Ishikawa (cell line): ENCODE results near the gene EDC4.

ENCODE experiments used
- CEBPB ChIP-seq: IDR thresholded peaks from 2 replicates; pipeline ENCODE4 v1.6.1; 2012
- CREB1 ChIP-seq: IDR thresholded peaks from 2 replicates; pipeline ENCODE4 v1.6.1; 2012; ENCODE audit warnings: low read depth
- EGR1 ChIP-seq: IDR thresholded peaks from 2 replicates; pipeline ENCODE4 v1.6.1; 2012
- EP300 ChIP-seq: IDR thresholded peaks from 2 replicates; pipeline ENCODE4 v1.6.1; 2012; ENCODE audit warnings: borderline replicate concordance
- NFIC ChIP-seq: IDR thresholded peaks from 2 replicates; pipeline ENCODE4 v1.6.1; 2012
- RAD21 ChIP-seq: IDR thresholded peaks from 2 replicates; pipeline ENCODE4 v1.6.1; 2012; ENCODE audit warnings: low read depth
- TAF1 ChIP-seq: IDR thresholded peaks from 2 replicates; pipeline ENCODE4 v1.6.1; 2012; ENCODE audit warnings: low read depth, mild to moderate bottlenecking
- TCF12 ChIP-seq: IDR thresholded peaks from 2 replicates; pipeline ENCODE4 v1.6.1; 2012; ENCODE audit warnings: low read depth
- TEAD4 ChIP-seq: IDR thresholded peaks from 2 replicates; pipeline ENCODE4 v1.6.1; 2012
- YY1 ChIP-seq: IDR thresholded peaks from 2 replicates; pipeline ENCODE4 v1.6.1; 2012; ENCODE audit warnings: low read depth
- TF ChIP-seq, protein P1 (sequence below): IDR thresholded peaks from 2 replicates; pipeline ENCODE4 v1.6.1; 2012
- TF ChIP-seq, protein P2 (sequence below): IDR thresholded peaks from 2 replicates; pipeline ENCODE4 v1.6.1; 2012; ENCODE audit warnings: low read depth, mild to moderate bottlenecking

DNA sequence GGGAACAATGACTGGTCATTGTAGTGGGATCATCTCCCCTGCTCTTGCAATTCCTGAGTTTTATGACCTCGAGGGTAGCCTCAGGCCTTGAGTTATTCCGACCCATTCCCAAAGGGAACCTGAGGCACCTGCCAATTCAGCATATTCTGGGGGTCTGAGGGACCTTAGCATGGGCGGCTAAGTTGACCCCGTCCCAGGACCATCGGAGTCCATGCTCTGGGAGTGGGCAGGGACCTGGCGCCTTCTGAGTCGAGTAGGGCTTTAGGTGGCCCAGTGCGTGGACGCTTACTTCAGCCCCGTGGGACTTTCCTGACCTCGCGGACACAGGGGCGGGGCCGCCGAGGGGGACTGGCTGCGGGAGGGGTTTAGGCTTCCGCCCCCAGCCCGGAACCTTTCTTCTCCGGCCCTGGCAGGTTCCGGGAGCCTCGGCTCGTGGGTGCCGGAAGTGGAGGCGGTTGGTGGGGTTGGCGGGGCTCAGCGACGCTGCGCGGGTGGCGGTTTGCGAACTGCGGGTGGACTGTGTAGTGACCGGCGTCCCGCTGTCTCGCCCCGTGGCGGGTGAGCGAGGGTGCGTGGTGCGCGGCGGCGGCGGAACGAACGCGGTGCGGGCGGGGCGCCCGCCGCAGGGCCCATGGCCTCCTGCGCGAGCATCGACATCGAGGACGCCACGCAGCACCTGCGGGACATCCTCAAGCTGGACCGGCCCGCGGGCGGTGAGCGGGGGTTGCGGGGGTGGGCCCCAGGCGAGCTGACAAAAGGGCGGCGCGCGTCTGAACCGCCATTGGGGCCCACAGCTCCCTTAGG, at the start of gene EDC4:
- TF ChIP-seq CREB1 = no peak
- 0 out of 2 replicates have a peak, but pooled peaks have one; percentile 46 for TF ChIP-seq EP300
- TF ChIP-seq YY1 = peak; percentile 61; the same call in 1 of the 2 replicates
- TF ChIP-seq, protein P1, sequence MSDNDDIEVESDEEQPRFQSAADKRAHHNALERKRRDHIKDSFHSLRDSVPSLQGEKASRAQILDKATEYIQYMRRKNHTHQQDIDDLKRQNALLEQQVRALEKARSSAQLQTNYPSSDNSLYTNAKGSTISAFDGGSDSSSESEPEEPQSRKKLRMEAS = peak; percentile 78
- peak; percentile 91 for TF ChIP-seq TAF1
- TF ChIP-seq, protein P2, sequence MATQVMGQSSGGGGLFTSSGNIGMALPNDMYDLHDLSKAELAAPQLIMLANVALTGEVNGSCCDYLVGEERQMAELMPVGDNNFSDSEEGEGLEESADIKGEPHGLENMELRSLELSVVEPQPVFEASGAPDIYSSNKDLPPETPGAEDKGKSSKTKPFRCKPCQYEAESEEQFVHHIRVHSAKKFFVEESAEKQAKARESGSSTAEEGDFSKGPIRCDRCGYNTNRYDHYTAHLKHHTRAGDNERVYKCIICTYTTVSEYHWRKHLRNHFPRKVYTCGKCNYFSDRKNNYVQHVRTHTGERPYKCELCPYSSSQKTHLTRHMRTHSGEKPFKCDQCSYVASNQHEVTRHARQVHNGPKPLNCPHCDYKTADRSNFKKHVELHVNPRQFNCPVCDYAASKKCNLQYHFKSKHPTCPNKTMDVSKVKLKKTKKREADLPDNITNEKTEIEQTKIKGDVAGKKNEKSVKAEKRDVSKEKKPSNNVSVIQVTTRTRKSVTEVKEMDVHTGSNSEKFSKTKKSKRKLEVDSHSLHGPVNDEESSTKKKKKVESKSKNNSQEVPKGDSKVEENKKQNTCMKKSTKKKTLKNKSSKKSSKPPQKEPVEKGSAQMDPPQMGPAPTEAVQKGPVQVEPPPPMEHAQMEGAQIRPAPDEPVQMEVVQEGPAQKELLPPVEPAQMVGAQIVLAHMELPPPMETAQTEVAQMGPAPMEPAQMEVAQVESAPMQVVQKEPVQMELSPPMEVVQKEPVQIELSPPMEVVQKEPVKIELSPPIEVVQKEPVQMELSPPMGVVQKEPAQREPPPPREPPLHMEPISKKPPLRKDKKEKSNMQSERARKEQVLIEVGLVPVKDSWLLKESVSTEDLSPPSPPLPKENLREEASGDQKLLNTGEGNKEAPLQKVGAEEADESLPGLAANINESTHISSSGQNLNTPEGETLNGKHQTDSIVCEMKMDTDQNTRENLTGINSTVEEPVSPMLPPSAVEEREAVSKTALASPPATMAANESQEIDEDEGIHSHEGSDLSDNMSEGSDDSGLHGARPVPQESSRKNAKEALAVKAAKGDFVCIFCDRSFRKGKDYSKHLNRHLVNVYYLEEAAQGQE = no peak
- TF ChIP-seq NFIC = peak; percentile 25; the same call in 1 of the 2 replicates
- peak; percentile 26; the same call in 1 of the 2 replicates for TF ChIP-seq TEAD4
- peak; percentile 51 for TF ChIP-seq TCF12
- TF ChIP-seq EGR1 = peak; percentile 95
- no peak for TF ChIP-seq RAD21
- TF ChIP-seq CEBPB = peak; percentile 28; the same call in 1 of the 2 replicates
